ENCODE measurements around the gene MAP3K1. TPM values are rescaled to one million over a fixed set of nuclear protein-coding genes. Genes with fewer than 3 reads are reported as not detected.

MAP3K1 gene
- total RNA-seq, 1 experiment from 2014 or later: 26.1 TPM

DNA sequence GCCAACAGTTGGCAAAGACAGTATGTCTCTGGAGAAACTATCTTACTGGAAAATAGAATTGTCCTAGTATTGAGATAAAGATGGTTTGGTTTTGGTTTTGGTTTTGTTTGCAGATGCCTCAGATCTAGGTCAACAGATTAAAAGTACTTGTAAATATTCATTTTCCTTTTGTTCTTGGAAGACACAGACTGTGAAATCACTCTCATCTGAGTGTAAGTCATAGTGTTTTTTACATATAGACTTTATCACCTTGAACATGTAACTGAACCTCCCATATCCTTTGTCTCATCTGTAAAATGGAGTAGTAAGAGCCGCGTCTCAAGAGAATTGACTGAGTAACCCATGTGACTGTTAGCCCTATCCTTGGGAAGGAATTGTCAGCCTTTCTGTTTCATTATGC lies 34.3 kb downstream of the MAP3K1 start:
- Histone ChIP-seq H3F3A (ENCODE audit: insufficient read depth, low read depth) (peaks cover 4% of the 10 kb centered on the region; the same call in 1 of the 2 replicates), H2AFZ (no peak overlapping the region), H3K27ac (no peak overlapping the region), H3K27me3 (ENCODE audit: insufficient read depth, low read depth) (no peaks in the 10 kb centered on the region), H3K4me3 (no peak overlapping the region), H3K36me3 (ENCODE audit: low read depth) (no peaks in the 10 kb centered on the region), H3K9me3 (ENCODE audit: insufficient read depth, low read depth) (no peaks in the 10 kb centered on the region), H3K4me2 (no peak overlapping the region), H3K9me2 (ENCODE audit: insufficient read depth) (no peaks in the 10 kb centered on the region), H3K4me1 (replicated peaks; ENCODE audit: insufficient read depth) (peaks cover 3% of the 10 kb centered on the region; the same call in 1 of the 2 replicates), H4K20me1 (ENCODE audit: insufficient read depth) (peaks cover 24% of the 10 kb centered on the region), H3K79me2 (ENCODE audit: low read depth) (peaks cover 100% of the 10 kb centered on the region)
- ChIA-PET CTCF (no interaction called here), POLR2A (ENCODE audit: unreplicated experiment) (no interaction called here)
- BruUV-seq (replicated peaks): no TSS peak
- no peak for DNase-seq
- intact Hi-C loops (cut with micrococcal nuclease; ENCODE audit: unreplicated experiment): no loop called here
- no peak for TF ChIP-seq EZH2 (IDR thresholded peaks at IDR 0.05; ENCODE audit: low read depth)
- TF ChIP-seq, protein P1, sequence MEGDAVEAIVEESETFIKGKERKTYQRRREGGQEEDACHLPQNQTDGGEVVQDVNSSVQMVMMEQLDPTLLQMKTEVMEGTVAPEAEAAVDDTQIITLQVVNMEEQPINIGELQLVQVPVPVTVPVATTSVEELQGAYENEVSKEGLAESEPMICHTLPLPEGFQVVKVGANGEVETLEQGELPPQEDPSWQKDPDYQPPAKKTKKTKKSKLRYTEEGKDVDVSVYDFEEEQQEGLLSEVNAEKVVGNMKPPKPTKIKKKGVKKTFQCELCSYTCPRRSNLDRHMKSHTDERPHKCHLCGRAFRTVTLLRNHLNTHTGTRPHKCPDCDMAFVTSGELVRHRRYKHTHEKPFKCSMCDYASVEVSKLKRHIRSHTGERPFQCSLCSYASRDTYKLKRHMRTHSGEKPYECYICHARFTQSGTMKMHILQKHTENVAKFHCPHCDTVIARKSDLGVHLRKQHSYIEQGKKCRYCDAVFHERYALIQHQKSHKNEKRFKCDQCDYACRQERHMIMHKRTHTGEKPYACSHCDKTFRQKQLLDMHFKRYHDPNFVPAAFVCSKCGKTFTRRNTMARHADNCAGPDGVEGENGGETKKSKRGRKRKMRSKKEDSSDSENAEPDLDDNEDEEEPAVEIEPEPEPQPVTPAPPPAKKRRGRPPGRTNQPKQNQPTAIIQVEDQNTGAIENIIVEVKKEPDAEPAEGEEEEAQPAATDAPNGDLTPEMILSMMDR (conservative IDR thresholded peaks at IDR 0.05): no peak

DNA sequence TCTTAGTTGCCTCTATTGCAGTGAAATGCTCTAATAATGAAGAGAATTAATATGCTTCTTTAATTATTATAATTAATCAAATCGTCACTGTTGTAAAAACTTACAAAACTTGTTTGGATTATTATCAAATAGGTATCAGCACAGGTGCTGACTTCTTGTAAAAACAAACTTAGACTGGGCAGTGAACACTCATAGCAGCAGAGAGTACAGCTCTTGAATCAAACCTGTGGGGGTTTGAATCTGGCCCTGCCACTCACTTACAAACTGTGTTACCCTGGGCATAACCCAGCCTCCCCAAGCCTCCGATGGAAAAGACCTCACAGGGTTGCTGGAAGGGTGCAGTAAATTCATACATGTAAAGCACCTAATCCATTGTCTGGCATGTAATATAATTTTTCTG lies 35.1 kb downstream of the MAP3K1 start:
- intact Hi-C loops (cut with micrococcal nuclease; ENCODE audit: unreplicated experiment): no loop called here
- no peaks in the 10 kb centered on the region for H3K36me3 ChIP-seq (ENCODE audit: low read depth)
- H3K27me3 ChIP-seq (ENCODE audit: insufficient read depth, low read depth): no peaks in the 10 kb centered on the region
- BruUV-seq (replicated peaks): no TSS peak
- no peak overlapping the region for H3K27ac ChIP-seq
- peaks cover 31% of the 10 kb centered on the region for H4K20me1 ChIP-seq (ENCODE audit: insufficient read depth)
- H3K4me2 ChIP-seq: no peak overlapping the region
- H3K9me3 ChIP-seq (ENCODE audit: insufficient read depth, low read depth): no peaks in the 10 kb centered on the region
- ChIA-PET CTCF (no interaction called here), POLR2A (ENCODE audit: unreplicated experiment) (no interaction called here)
- H3K9me2 ChIP-seq (ENCODE audit: insufficient read depth): no peaks in the 10 kb centered on the region
- H2AFZ ChIP-seq: no peak overlapping the region
- DNase-seq: no peak
- peaks cover 100% of the 10 kb centered on the region for H3K79me2 ChIP-seq (ENCODE audit: low read depth)
- H3F3A ChIP-seq (ENCODE audit: insufficient read depth, low read depth): peaks cover 4% of the 10 kb centered on the region; the same call in 1 of the 2 replicates
- H3K4me3 ChIP-seq: no peak overlapping the region
- TF ChIP-seq, protein P1 (conservative IDR thresholded peaks at IDR 0.05): no peak
- TF ChIP-seq EZH2 (IDR thresholded peaks at IDR 0.05; ENCODE audit: low read depth): no peak
- H3K4me1 ChIP-seq (replicated peaks; ENCODE audit: insufficient read depth): peaks cover 3% of the 10 kb centered on the region; the same call in 1 of the 2 replicates

GRCh38 chr5:56851258-56851941 lies 36.1 kb downstream of the MAP3K1 start:
- ChIA-PET POLR2A (ENCODE audit: unreplicated experiment) (interaction anchor here (0.5 kb wide), 1 partner anchor 33 kb away, joined by 4 read pairs; no protein-coding TSS in a partner anchor), CTCF (no interaction called here)
- intact Hi-C loops (cut with micrococcal nuclease; ENCODE audit: unreplicated experiment): no loop called here
- peaks cover 38% of the 10 kb centered on the region for H4K20me1 ChIP-seq (ENCODE audit: insufficient read depth)
- no peaks in the 10 kb centered on the region for H3K9me3 ChIP-seq (ENCODE audit: insufficient read depth, low read depth)
- H3K9me2 ChIP-seq (ENCODE audit: insufficient read depth): no peaks in the 10 kb centered on the region
- peaks cover 6% of the 10 kb centered on the region; the same call in 1 of the 2 replicates for H3F3A ChIP-seq (ENCODE audit: insufficient read depth, low read depth)
- no peak for TF ChIP-seq EZH2 (IDR thresholded peaks at IDR 0.05; ENCODE audit: low read depth)
- TF ChIP-seq, protein P1 (conservative IDR thresholded peaks at IDR 0.05): no peak
- H3K27ac ChIP-seq: no peak overlapping the region
- H3K27me3 ChIP-seq (ENCODE audit: insufficient read depth, low read depth): no peaks in the 10 kb centered on the region
- H3K4me1 ChIP-seq (replicated peaks; ENCODE audit: insufficient read depth): peaks cover 3% of the 10 kb centered on the region; the same call in 1 of the 2 replicates
- peaks cover 100% of the 10 kb centered on the region for H3K79me2 ChIP-seq (ENCODE audit: low read depth)
- no peak for DNase-seq
- no peaks in the 10 kb centered on the region for H3K36me3 ChIP-seq (ENCODE audit: low read depth)
- no peak overlapping the region for H2AFZ ChIP-seq
- BruUV-seq (replicated peaks): no TSS peak
- H3K4me3 ChIP-seq: no peak overlapping the region
- H3K4me2 ChIP-seq: no peak overlapping the region
